NCI-H526 (cell line): ENCODE measurements around the gene RER1.

Experiments used
- DNase-seq, 2 experiments: peaks; one replicate each; lab custom pipeline; 2025; lab: John Stamatoyannopoulos, UW

The RER1 gene

DNA sequence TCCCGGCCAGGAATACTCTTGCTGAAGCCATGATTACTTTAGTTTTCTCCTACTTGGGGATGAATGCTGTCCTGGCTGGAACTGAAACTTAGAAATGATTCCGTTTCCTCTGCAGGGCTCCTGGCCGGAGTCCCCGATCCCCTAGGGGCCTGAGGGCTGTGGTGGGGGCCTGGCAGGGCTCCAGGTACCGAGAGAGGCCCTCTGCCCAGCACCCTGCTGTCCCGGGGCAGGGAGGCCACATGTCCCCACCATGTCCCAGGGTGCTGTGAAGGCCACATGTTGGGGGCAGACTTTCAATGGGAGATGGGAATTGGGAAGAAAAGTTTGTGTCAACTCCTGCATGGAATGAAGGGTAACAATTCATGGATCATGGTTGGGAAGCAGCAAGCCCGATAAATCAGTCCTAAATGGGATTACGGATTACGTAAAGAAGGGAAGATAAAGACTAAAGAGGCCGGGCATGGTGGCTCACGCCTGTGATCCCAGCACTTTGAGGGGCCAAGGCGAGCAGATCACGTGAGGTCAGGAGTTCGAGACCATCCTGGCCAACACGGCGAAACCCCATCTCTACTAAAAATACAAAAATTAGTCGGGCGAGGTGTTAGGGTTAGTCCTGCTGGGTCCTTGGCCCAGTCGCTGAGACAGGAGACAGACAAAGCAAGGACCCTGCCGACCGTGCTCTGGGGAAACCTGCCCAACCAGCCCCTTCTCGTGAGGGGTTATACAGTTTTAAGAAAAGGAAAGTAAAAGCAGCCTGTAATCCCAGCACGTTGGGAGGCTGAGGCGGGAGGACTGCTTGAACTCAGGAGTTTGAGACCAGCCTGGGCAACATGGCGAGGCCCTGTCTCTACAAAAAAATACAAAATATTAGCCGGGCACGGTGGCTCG, 37.8 kb upstream of the RER1 start:
- DNase-seq, result no peak

DNA sequence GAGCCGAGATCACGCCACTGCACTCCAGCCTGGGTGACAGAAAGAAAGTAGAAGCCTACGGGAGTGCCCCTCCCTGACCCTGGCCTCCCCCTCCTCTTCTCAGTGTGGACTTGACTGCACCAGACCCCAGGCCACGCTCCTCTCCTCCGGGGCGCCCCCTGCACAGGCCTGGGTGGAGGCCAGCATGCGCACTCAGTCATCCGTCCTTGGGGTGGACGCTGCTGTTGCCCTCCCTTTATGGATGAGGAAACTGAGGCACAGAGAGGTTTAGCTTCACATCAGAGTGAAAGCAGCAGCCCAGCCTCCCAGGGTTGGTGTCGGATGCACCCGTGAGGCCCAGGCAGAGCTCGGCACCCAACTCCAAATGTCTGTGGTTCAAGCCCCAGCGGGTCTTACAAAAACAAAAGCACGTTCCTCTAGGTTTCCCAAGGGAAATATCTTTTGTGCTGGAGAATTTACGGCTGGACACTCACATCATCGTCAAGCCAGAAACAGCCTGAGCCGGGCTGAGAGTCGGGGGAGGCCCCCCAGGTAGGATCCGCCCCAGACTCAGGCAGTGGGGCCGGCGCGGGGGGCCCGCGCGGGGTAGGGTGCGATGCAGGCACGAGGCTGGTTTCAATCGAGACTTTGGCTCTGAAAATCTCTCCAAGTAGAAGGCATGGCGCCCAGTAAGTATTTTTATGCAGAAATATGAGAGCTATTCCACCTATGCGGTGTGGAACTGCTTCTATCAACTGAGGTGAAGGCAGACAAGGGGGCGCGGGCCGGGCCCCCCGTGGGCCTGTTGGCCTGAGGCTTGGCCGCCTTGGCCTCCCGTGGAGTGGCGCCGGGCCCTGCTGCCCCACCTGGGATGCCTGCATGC, 36.9 kb upstream of the RER1 start:
- no peak for DNase-seq

DNA sequence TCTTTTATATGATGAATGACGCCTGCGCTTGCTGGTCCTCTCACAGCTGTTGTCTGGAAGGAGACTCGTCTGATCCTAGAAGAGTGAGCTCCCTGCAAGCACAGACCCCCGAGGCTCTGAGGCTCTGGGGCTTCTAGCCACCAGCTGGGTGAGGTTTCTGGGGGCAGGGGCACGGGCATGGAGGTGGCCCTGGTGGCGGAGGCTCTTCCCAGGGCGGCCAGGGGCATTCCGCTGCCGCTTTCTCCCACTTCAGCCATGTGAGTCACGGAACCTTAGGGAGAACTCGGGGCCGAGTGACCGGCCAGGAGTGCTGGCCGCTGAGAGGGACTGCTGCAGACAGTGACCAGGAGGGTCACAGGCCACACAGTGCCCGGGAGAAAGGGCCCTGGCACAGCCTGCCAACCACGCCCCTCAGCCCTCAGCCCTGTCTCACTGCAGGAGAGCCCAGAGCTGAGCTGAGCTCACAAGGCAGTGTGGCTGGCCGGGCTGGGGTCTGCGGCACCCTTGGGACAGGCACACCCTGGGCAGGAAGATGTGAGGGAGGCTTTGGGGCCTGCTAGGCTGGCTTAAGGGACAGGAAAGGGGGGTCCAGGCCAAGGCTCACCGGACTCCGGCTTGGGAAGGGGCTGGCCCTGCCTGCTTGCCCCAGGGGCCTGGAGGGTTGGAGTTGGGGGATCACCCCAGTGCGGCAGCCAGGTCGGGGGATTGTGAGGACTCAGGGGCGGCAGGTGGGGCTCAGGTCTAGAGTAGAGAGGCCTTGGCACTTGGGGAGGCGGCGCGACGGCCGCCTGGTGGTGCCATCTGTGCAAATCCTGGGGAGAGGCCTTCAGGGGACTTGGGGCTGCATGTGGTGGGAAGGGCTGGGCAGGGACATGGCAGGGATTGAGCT, 36.0 kb upstream of the RER1 start:
- DNase-seq, result no peak

DNA sequence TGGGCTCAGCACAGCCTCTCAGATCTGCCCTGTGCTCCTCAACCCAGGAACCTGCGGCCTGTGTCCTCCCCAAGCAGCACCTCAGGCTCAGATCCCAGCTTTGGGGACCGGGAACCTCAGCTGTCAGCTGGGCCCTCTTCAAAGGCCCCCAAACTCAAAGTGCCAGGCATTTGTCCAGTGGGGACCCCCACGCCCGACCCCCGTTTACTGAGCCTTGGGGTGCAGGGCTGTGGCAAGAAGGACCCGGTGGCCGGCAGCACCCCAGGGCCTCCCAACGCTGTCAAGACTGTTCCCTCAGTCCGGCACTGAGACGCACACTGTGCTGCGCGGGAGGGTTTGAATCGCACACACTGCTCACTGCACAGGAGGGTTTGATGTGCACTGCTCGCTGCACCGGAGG, 35.2 kb upstream of the RER1 start:
- no peak for DNase-seq

DNA sequence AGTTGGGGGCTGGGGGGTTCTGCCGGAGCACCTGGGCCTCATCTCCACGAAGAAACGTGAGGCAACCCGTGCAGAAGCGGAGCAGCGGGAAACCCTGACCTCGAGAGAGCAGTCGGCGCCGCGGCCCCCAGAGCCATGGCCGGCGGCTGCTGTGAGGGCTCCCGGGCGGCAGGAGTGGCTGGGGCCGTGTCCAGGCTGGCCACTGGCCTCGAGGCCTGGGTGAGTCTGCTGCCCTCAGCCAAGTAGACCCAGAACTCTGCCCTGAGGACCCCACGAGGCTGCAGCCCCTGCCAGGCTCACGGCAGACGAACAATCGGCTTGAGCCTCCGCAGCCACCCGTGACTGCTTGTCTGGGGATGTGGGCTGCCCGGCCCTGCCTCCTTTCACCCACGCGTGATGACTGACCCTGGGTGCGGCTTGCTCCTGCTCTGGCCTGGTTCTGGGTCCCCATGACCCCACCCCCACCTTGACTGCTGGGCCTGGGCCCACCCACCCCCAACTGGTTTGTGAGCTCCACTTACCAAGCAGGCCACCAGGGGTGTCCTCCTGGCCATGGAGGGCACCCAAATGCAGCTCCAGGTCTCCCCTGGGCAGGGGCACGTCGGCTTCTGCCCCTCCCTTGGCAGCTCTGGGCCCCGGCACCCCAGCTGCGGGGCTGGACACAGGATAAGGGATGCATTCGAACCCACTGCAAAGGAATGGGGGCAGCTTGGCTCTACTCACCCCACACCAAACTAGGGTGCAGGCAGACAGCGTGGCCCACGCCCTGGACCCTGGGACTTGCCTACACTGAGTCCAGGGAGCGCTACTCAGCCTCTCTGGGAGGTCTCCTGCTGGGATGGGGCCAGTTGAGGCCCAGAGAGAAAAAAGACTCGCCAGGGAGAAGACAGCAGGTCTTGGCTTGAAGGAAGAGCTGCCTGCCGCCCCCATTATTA, 34.5 kb upstream of the RER1 start:
- DNase-seq, result no peak

DNA sequence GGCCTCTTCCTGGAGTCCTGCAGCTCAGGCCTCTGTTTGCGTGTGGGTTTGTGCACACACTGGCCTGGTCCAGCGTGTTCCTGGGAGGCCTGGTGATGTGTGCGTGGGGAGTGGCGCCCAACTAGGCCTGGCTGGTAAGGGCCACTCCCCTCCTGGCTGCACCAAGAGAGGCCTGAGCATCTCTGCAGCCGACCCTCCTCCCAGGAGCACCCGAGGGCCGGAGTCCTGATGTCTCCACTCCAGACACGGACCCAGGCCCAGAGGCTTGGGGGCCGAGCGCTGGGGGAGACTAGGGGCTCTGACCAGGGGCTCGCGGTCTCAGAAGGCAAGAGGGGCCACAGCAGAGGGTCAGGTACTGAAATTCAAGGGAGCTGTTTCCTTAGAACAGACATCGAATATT, 33.6 kb upstream of the RER1 start:
- DNase-seq, result no peak

DNA sequence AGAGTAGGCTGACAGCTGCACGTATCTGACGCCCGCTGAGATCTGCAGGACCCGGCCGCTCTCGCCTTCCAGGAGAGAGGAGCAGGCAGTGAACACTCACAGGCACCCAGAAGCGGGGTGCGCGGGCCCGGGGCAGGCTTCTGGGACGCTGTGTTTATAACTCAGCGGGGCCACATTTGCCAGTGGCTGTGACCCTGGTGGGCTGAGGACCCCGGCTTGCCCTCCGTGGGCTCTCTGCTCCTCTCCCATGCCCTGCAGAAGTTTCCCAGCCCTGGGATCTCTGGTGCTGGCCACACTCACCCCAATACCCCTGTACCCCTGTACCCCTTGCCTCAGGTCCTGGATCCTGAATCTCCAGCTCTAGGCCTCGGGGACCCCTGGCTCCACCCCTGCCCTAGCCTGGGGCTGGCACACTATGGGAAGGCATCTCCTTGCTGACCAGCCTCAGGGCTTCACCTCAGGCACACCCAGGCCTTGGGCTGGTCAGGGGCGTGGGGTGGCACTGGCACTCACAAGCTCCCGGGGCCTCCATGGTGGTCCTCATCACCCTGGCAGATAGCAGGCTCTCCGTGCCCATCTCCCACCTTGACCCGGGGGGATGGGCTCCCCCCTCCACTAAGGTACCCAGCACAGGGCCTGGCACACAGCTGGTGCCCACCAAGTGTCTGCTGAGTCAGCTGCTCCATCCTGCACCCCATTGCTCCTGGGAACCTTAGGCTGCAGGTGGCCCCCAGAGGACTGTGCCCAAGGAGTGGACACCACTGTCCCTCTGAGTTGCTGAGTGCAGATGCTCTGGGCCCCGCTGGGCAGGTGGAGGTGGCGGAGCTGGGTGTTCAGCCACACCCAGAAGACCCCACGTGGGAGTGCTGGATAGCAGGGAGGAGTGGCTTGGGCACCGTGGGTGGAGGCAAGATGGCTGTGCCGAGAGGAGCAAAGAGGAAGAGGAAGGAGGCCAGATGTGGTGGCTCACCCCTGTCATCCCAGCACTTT, 32.7 kb upstream of the RER1 start:
- no peak for DNase-seq

DNA sequence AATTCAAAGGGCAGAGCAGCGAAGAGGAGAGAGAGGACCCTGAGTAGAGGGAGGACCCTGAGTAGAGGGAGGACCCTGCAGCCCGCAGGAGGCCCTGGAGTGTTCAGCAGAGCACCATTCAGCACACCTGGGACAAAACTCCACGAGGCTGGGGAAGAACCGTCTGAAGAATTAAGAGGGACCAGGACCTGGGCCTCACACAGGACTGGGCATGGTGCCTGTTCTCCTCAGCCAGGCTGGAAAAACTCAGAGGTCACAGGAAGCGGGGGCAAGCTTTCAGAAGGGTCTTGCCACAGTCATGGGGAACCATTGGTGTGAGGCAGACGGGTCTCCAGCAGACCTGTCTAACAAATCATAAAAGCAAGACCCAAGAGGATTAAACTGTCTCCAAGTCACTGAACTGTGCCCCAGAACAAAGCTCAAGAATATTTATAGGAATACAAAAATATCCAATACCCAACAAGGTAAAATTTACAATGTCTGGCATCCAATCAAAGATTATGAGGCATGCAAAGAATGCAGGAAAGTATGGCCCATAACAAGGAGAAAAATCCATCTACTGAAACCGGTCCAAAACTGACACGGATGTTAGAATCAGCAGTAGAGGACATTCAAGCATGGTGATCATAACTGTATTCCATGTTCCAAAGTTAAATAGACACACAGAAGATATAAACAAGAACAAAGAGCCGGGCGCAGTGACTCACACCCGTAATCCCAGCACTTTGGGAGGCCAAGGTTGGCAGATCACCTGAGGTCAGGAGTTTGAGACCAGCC, 30.9 kb upstream of the RER1 start:
- no peak for DNase-seq

DNA sequence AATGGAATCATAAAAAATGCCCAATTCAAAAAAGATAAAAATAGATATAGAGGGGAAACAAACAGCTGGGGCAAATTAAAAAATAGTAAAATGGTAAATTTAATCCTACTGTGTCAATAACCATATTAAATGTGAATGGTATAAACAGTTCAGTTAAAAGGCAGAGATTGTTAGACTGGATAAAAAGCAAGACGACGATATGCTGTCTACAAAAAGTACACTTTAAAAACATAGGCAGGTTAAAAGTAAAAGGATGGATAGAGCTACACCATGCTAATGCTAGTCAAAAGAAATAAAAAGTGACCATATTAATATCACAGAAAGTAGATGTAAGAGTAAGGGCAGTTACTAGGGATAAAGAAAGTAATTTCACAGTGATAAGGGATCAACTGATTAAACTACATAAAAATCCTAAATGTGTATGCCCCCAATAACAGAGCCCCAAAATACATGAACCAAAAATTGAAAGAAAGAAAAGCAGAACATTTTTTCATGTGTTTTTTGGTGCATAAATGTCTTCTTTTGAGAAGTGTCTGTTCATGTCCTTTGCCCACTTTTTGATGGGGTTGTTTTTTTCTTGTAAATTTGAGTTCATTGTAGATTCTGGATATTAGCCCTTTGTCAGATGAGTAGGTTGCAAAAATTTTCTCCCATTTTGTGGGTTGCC, 27.7 kb upstream of the RER1 start:
- DNase-seq, result no peak

DNA sequence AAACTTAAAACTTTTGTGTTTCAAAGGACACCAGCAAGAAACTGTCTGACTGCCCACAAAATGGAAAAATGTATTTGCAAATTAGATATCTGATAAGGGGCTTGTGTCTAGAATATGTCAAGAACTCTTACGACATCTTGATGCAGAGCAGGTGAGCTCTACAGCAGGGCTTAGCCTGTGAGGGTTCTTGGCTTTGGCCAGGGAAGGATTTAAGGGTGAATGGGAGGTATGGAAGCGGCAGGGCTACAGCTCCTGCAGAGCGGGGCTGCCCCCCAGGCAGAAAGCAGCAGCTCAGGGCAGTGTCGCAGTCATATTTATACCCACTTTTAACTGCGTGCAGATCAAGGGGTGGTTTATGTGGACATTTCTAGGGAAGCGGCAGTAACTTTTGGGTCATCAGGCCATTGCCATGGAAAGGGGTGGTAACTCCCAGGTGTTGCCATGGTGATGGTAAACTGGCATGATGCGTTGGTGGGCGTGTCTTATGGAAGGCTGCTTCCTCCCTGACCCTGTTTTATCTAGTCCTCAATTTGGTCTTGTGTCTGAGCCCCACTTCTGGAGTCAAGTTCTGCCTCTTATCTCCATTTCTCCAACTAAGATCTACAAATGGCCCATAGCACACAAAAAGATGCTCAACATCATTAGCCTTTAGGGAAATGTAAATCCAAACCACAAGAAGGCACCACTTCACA, 23.4 kb upstream of the RER1 start:
- DNase-seq, result no peak

DNA sequence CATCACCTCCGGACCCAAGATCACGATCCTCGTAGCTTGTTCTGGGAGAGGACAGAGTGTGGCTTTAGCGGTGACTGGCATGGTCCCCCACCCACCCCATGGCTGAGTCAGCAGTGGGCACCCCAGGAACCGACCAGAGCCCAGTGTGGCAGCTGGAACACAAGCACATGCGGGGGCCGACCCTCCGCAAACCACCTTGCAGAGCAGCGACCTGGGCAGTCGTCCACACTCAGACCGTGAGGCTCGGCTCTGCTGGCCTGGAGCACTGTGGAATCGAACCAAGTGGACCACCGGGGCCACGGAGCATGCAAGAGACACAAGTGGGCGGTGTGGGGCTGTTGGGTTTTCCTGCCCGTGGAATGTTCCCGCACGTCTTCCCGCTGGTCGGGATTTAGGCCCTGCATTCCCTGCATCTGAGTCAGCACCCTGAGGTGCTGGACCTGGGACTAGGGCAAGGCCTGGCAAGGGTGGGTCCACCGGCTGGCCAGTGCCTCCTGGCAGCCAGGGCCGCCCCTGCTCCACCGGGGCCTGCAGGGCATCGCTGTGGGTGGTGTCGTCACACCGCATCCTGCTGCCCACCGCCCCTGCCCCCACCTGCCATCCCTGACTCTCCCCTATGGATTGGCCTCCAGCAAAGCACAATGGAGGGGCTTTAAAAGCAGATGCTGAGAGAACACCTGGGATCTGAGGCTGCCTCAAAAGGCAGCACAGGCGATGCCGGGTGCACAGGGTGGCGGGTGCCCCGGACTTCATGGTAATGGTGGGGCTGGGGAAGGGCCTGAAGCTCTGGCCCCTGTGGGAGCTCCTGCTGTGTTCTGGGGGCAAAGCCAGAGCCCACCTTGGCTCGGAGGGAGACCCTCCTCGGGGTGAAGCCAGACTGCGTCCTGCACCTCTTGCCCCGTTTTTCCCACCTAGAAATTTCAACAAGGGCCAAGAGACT, 18.8 kb upstream of the RER1 start:
- DNase-seq, result no peak

DNA sequence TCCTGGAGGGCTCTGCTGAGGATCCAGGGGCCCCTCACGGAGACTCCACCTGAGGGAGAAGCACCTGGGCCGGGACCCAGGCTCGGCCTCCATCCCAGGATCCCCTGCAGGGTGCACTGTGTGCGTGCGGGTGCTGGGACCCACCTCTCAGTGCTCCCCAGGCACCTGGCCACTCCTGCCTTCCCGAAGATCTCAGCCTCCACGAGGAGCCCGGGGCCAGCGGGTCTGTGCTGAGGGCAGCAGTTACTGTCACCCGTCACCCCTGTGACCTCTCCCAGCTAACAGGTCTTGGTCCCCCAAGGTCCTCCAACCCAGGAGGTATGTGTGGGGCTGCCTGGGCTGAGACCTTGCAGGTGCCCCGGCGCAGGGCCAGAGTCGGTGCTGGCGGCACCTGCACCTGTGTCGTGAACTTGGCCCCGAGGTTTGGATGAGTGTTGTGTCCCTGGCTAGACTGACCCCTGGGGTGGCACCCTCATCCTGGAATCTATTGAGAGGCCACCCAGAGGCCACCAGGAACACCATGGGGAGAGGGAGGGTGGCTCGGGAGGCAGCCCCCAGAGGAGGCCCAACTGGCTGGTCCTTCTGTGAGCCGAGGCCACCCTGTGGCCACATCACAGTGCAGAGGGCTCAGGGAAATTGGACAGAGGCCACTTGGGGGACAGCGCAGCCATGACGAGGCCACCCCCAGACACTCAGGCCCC, 17.9 kb upstream of the RER1 start:
- DNase-seq, result no peak

DNA sequence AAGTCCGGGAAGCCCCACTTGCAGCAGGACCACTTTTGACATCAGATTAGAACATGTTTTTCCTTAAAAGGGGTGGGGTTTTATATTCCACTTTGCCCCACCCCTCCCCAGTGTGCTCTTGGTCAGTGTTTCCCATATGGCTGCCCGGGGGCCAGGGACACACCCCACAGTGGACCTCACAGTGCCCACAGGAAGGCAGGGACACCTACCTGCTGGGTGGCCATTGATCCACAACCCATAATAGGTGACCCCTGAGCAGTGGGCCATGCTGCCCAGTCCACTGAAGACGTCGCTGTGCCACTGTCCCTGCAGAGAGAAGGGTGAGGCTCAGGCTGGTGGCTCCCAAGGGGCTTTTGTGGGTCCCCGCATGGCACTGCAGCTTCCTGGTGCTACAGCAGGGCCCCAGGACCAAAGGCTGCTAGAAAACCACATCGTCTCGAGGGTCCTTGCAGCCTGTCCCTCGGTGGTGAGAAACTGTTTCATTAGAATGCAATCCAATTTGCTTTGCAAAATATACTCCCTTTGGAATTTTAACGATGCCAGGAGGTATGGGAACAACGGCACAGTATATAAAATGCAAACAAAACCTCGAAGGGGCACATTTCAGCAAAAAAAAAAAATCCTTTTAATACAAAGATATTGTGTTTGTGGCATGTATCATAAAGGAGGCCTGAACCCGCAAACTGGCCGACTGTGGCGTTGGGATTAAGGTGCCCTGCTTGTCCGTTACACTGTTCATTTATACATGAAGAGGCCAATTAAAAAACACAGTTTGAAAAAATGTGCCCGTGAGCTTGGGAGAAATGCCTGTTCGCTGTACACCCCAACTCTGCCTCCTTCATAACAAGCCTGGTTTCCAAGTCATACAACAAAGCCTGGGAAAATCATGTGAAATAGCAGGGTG, 17.1 kb upstream of the RER1 start:
- peak; percentile 51 to 76 for DNase-seq

DNA sequence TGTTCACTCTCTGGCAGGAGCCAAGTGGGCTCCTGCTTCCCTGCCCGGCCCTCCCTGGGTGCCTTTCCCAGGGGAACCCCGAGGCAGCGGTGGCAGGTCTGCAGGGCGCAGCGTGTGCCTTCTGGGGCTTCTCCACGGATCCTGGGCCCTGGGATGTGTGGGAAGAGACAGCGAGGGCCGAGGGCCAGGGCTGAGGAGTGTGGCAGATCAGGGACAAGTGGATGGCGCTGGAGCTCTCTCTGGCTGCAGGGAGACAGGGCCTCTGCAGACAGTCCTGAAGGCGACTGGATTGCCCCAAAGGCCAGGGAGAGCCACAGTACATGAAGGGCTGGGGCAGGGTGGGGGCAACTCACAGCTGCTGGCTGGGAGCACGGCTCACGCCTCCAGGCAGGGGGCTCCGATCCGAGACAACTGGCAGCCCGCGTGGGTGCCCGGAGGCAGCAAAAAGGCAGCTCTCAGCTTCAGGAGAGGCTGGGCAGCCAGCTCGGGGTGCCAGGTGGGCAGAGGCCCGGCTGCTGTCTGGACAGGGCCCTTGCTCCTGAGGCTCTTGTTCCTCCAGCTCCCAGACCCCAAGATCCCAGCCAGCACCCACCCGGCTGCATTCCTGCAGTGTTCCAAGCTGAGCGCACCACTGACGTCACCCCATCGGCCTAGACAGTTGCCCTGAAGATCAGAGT, 16.3 kb upstream of the RER1 start:
- peak in 1 of 2 experiments; percentile 50 for DNase-seq

DNA sequence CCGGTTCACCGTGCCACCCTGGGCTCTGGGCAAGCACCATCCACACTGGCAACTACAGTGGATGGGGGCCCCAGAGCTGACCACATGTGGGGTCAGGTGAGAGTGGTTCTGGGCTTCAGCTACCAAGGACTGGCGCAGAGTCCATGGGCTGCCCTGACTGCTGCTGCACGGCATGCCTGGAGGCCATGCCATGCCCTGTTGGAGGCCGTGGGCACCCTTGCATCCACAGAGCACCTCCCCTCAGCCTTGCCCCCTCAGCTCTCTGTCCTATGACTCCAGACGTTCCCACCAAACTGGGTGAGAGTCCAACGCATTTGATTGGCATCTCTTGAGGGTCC, 15.7 kb upstream of the RER1 start:
- DNase-seq, result no peak
